ENCODE results near the gene MACF1. TPM values are rescaled to one million over a fixed set of nuclear protein-coding genes. Genes with fewer than 3 reads are reported as not detected.
A peak's percentile ranks its signal among the peaks of the same experiment; 100 is the strongest.

Gene MACF1
- total RNA-seq, 4 donors from 2014 or later: 386 to 627 (median 576) TPM

DNA sequence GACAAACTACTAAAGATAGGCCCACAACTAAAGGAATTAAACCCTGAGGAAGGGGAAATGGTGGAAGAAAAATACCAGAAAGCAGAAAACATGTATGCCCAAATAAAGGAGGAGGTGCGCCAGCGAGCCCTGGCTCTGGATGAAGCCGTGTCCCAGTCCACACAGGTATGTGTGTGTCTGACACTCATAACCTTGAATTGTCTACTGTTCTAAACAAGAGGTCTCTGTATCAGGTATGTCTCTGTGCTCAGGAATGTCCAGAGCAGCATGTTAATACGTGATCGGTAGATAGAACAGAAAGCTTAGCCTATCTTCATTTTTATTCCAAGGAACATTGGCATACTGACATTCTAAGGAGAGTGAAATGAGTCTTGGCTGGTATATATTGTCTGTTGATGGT lies 231.1 kb downstream of the MACF1 start:
- Histone ChIP-seq H3K4me3 (no peak overlapping the region), H3K36me3 (peaks cover 50 to 100% (median 94%) of the 10 kb centered on the region in 4 donors), H3K27me3 (no peaks in the 10 kb centered on the region), H3K9me3 (no peaks in the 10 kb centered on the region), H3K4me1 (peaks cover 4 to 22% (median 18%) of the 10 kb centered on the region in 4 donors), H3K27ac (replicated peaks in 1 of 4) (peak overlapping the region in 3 of 4 donors; percentile 32 to 53 (median 37))
- intact Hi-C loops (cut with DNase I): no loop called here
- 95% methylated on average over 5 of the region's 5 CpGs for WGBS
- TF ChIP-seq CTCF (IDR thresholded peaks at IDR 0.05) (no peak), POLR2A (IDR thresholded peaks at IDR 0.05; ENCODE audit: low read depth) (no peak), POLR2AphosphoS5 (IDR thresholded peaks at IDR 0.05) (no peak), EP300 (IDR thresholded peaks at IDR 0.05) (no peak)
- DNase-seq (ENCODE audit: extremely low spot score): no peak

DNA sequence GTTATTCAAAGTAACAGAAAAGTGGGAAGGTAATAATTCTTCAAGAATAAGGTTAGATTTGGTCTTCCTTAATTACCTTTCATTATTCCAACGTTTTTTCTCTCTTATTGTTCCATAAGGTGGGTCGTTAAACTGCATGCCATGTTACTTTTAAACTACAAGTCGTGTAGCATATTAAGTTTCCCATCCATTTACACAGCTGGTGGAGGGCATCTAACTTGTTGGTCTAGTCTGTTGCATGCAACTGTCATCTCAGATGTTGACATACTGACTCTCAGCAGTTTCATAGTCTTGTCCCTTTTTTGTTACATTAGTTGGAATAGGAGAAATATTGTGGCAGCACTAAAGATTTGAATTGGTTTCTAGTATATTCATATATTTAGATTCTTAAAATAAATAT lies 232.3 kb downstream of the MACF1 start:
- Histone ChIP-seq H3K9me3 (no peaks in the 10 kb centered on the region), H3K27ac (replicated peaks in 1 of 4) (no peak overlapping the region), H3K4me1 (peaks cover 4 to 18% (median 14%) of the 10 kb centered on the region in 4 donors), H3K4me3 (no peak overlapping the region), H3K27me3 (no peaks in the 10 kb centered on the region), H3K36me3 (peaks cover 60 to 100% (median 94%) of the 10 kb centered on the region in 4 donors)
- intact Hi-C loops (cut with DNase I): no loop called here
- TF ChIP-seq POLR2A (IDR thresholded peaks at IDR 0.05; ENCODE audit: low read depth): no peak
- no peak for TF ChIP-seq CTCF (IDR thresholded peaks at IDR 0.05)
- TF ChIP-seq EP300 (IDR thresholded peaks at IDR 0.05): no peak
- no peak for TF ChIP-seq POLR2AphosphoS5 (IDR thresholded peaks at IDR 0.05)
- 85% methylated on average over 3 of the region's 3 CpGs for WGBS
- no peak for DNase-seq (ENCODE audit: extremely low spot score)

DNA sequence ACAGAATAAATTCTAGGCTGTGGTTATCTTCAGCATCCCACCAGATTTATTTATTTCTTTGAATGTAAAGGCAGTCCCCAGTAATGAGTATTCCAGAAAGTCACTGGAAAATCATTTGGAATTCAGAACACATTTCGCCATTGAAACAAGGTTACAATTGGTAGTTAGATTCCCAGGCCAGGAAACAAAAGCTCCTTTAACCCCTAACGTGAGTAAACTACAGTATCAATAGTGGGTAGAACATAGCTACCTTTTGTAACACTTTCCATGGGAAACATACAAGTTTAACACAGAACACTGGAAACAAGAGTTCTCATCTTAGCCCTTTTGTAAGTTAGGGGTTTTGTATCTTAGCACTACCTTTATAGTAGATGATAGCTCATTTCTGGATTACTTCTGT lies 233.5 kb downstream of the MACF1 start:
- Histone ChIP-seq H3K36me3 (peaks cover 72 to 100% (median 97%) of the 10 kb centered on the region in 4 donors), H3K27me3 (no peaks in the 10 kb centered on the region), H3K9me3 (no peaks in the 10 kb centered on the region), H3K4me1 (peaks cover 4 to 11% (median 7%) of the 10 kb centered on the region in 4 donors), H3K27ac (replicated peaks in 1 of 4) (no peak overlapping the region), H3K4me3 (no peak overlapping the region)
- TF ChIP-seq CTCF (IDR thresholded peaks at IDR 0.05): no peak
- no peak for TF ChIP-seq POLR2AphosphoS5 (IDR thresholded peaks at IDR 0.05)
- TF ChIP-seq POLR2A (IDR thresholded peaks at IDR 0.05; ENCODE audit: low read depth): no peak
- TF ChIP-seq EP300 (IDR thresholded peaks at IDR 0.05): no peak
- DNase-seq (ENCODE audit: extremely low spot score): no peak
- intact Hi-C loops (cut with DNase I): no loop called here
- 88% methylated on average over 2 of the region's 2 CpGs for whole genome bisulfite sequencing

DNA sequence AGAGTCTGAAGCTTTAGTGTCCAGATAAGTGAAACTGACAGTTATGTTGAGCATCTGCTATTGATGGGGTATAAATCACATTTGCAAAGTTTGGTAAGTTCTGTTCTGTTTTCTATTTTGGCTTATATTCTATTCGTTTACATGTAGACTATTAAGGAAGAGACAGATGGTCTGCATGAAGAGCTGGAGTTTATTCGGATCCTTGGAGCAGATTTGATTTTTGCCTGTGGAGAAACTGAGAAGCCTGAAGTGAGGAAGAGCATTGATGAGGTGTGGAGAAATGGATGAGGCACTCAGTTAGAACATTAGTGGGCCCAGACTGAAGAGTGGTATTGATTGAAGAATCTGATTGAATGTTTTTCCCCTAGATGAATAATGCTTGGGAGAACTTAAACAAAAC lies 236.4 kb downstream of the MACF1 start:
- H3K4me3 ChIP-seq: no peak overlapping the region
- WGBS: 62% methylated on average over 2 of the region's 2 CpGs
- H3K27me3 ChIP-seq: no peaks in the 10 kb centered on the region
- DNase-seq (ENCODE audit: extremely low spot score): no peak
- intact Hi-C loops (cut with DNase I): no loop called here
- no peak overlapping the region for H3K27ac ChIP-seq (replicated peaks in 1 of 4)
- H3K36me3 ChIP-seq: peaks cover 93 to 100% (median 100%) of the 10 kb centered on the region in 4 donors
- TF ChIP-seq EP300 (IDR thresholded peaks at IDR 0.05): no peak
- TF ChIP-seq POLR2A (IDR thresholded peaks at IDR 0.05; ENCODE audit: low read depth): no peak
- TF ChIP-seq POLR2AphosphoS5 (IDR thresholded peaks at IDR 0.05): no peak
- no peak for TF ChIP-seq CTCF (IDR thresholded peaks at IDR 0.05)
- no peaks in the 10 kb centered on the region for H3K4me1 ChIP-seq
- no peaks in the 10 kb centered on the region for H3K9me3 ChIP-seq

- H3K4me3 ChIP-seq: no peak overlapping the region
- intact Hi-C loops (cut with DNase I): no loop called here
- no peak for DNase-seq (ENCODE audit: extremely low spot score)
- no peak overlapping the region for H3K27ac ChIP-seq (replicated peaks in 1 of 4)
- no peaks in the 10 kb centered on the region for H3K9me3 ChIP-seq
- peaks cover 91 to 100% (median 95%) of the 10 kb centered on the region in 4 donors for H3K36me3 ChIP-seq
- no peak for TF ChIP-seq EP300 (IDR thresholded peaks at IDR 0.05)
- no peak for TF ChIP-seq CTCF (IDR thresholded peaks at IDR 0.05)
- TF ChIP-seq POLR2A (IDR thresholded peaks at IDR 0.05; ENCODE audit: low read depth): no peak
- TF ChIP-seq POLR2AphosphoS5 (IDR thresholded peaks at IDR 0.05): no peak
- no peaks in the 10 kb centered on the region for H3K27me3 ChIP-seq
- no peaks in the 10 kb centered on the region for H3K4me1 ChIP-seq
These were observed 237.3 kb downstream of the MACF1 start for GRCh38 chr1:39441797-39442196.

Measured in esophagus muscularis mucosa (tissue), 4 donors.